HG02938 (cell line): ENCODE data around the gene ZNF518A.
A peak's percentile ranks its signal among the peaks of the same experiment; 100 is the strongest.
"Not testable (repeated sequence)": the region's sequence is repeated elsewhere in the genome, so short reads cannot be mapped to it uniquely, and the experiment has no call there.

Experiments
- ATAC-seq: cut with Tn5 transposase; IDR thresholded peaks from one replicate; pipeline ENCODE4 v1.9.1; 2021; ENCODE audit warnings: mild to moderate bottlenecking, moderate library complexity; ENCODE audit not compliant: unreplicated experiment

Gene ZNF518A

GRCh38 chr10:96131621-96132020 is 1.5 kb downstream of the ZNF518A start:
- ATAC-seq: no peak

- ATAC-seq: no peak
Observed at GRCh38 chr10:96133135-96133534, 3.0 kb downstream of the ZNF518A start.

GRCh38 chr10:96136810-96137209 is 6.7 kb downstream of the ZNF518A start:
- no peak for ATAC-seq

GRCh38 chr10:96137567-96137966 is 7.5 kb downstream of the ZNF518A start:
- no peak for ATAC-seq

GRCh38 chr10:96138102-96138501 is 8.0 kb downstream of the ZNF518A start:
- peak; percentile 97 for ATAC-seq

- ATAC-seq: no peak
Observed at GRCh38 chr10:96152437-96152836, 22.3 kb downstream of the ZNF518A start.

GRCh38 chr10:96153070-96153469 is 23.0 kb downstream of the ZNF518A start:
- ATAC-seq: no peak

GRCh38 chr10:96165726-96166125 is 35.6 kb downstream of the ZNF518A start:
- ATAC-seq: no peak

GRCh38 chr10:96168546-96168945 is 38.4 kb downstream of the ZNF518A start:
- no peak for ATAC-seq

- no peak for ATAC-seq
Observed at GRCh38 chr10:96170230-96170629, 40.1 kb downstream of the ZNF518A start.

- ATAC-seq: no peak
Observed at GRCh38 chr10:96172666-96173065, 42.6 kb downstream of the ZNF518A start.

GRCh38 chr10:96176985-96177384 is 46.9 kb downstream of the ZNF518A start:
- ATAC-seq: no peak

GRCh38 chr10:96188421-96188820 is 58.3 kb downstream of the ZNF518A start:
- no peak for ATAC-seq

- ATAC-seq: no peak
Observed at GRCh38 chr10:96188916-96189315, 58.8 kb downstream of the ZNF518A start.

GRCh38 chr10:96189505-96189904 is 59.4 kb downstream of the ZNF518A start:
- not testable (repeated sequence) for ATAC-seq

GRCh38 chr10:96201525-96201924 is 71.4 kb downstream of the ZNF518A start:
- no peak for ATAC-seq

- ATAC-seq: no peak
Observed at GRCh38 chr10:96205580-96205979, 75.5 kb downstream of the ZNF518A start.

GRCh38 chr10:96208271-96208670 is 78.2 kb downstream of the ZNF518A start:
- peak; percentile 71 for ATAC-seq

- ATAC-seq: no peak
Observed at GRCh38 chr10:96208946-96209345, 78.8 kb downstream of the ZNF518A start.

GRCh38 chr10:96211764-96212163 is 81.7 kb downstream of the ZNF518A start:
- no peak for ATAC-seq

- no peak for ATAC-seq
Observed at GRCh38 chr10:96212911-96213310, 82.8 kb downstream of the ZNF518A start.
